ENCODE data around the gene RUVBL1.
A peak's percentile ranks its signal among the peaks of the same experiment; 100 is the strongest.
"Not testable (repeated sequence)": the region's sequence is repeated elsewhere in the genome, so short reads cannot be mapped to it uniquely, and the experiment has no call there.

Gene RUVBL1

DNA sequence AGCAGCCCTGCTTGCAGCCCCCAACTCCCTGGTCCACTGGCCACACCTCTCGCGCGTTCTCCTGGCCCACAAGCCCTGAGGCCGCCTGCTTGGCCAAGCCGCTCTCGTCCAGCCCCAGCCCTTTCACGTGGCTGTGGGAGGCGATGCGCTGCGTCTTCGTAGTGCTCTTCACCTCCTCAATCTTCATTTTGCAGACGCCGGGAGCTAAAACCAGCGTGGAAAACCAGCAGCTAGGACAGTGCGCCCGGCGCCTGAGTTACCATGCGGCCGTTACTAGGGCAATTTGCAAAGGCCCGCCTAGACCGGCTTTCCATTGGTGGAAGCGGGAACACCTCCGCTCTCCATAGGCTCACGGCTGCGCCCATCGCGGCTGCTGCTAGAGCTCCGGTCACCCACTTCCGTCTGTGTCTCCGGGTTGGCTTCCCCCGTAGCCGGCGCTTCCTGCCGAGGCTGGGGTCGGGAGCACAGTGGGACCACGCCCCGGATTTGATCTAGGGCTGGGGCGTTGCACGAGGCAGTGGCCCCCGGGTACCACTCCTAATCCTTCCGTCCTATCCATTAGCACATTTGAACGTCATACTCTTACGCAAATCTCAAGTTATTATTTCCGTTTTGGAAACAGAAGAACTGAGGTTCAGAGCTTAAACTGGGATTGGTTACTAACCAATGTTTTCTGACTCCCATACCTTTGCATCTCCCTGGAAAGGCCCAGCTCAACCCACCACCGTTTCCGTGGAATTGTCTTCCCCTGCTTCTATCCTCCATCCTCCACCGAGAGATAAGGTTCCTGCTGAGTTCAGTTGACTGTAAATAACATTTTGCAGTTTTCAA lies at the start of gene RUVBL1:
TSS of gene RUVBL1 (minus strand) at position 275 of the 831 bp plus-strand sequence. CDS start at position 187, 88 bp downstream.
- DNase-seq (ENCODE audit: low spot score): peak; percentile 98

DNA sequence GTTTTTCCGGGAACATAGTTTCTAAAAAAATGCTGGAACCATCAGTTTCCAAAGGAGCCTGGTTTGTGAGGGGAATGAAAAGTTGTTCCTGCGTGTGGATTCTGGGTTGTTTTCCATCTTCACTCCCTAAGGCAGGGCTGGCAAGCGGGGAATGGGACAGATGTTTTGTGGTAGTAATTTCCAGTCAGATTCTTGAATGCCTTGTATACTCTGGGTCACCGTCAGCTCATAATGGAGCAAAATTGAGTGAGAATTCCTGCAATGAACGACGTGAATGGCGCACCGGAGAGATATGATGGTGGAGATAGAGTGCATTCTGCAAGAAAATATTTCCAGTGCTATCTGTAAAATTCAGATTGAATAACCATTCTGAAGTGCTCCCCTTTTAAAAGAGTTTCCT lies 49.6 kb upstream of the RUVBL1 start:
- no peak for DNase-seq (ENCODE audit: low spot score)

DNA sequence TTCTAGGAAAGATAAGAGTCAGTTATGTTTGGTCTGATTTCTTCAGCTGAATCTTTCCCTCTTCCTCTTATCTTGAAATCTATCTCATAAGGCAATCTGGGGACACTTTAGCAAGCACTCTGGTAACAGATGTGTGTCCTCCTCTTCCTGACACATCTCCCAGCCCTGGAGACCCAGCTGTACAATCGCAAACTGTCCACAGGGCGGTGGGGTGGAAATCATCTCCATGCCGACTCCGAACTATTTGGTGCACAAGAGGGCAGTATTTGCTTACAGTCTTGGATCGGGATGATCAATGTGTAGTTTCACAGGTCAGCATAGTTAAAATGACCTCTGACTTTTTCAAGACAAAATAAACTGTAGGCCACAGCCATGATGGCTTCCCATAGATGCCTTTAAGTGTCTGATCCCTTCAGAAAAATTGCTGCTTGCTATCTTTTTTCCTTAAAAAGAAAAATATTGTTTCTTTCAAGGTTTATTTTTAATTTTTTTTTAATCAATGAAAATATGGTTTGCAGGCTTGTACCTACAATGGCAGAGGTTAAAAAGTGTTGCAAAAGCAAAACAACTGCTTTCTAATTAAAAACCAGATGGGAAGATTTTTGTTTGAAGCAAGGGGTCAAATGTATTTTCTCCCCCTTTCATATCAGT lies 47.4 kb upstream of the RUVBL1 start:
- DNase-seq (ENCODE audit: low spot score): peak; percentile 86

DNA sequence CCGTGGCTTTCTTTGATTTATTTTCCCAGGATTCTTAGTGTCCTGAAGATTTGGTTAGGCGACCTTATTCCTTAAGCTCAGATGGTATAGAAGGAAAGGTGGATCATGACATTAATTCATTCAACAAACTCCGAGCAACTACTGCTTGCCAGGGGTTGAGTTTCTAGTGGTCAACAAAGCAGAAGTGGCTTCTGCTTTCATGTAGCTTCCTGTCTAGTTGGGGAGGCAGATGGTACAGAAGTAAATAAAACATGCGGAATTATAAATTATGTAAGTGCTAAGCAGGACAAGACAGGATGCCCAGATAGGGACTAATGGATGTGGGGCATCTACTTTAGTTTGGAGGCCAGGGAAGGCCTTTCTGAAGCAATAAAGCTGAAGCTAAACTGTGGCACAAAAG lies 45.2 kb upstream of the RUVBL1 start:
- no peak for DNase-seq (ENCODE audit: low spot score)

DNA sequence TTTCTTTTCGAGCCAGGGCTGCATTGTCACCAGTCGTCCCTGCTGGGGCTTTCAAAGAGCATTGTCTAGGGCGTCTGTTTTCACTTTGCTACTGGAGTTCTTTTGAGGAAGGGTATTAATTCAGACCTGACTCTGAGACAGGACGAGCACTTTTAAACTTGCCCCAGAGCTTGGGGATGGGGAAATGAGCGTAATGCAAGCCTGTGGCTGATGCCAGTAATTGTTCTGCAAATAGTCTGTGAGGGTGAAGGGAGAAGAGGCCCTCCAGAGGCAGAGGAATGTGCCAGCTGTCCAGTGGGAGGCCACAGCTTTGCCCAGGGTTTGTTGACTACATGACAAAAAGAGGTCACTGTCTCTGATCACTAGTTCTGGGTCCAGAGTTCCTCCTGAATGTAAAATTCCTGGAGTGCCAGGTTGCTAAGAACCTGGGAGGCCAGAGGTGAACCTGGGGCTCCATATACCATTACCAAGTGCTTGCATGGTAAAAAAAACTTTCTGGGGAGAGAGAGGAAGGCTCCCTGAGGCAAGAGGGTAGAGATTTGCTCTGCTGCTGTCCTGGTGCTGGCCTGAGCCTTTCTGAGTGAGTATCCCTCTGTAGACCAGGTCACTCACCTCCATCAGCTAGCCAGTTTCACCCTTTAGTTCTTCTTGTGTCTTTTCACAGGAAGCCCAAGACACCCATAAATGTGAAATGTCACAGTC lies 44.5 kb upstream of the RUVBL1 start:
- no peak for DNase-seq (ENCODE audit: low spot score)

DNA sequence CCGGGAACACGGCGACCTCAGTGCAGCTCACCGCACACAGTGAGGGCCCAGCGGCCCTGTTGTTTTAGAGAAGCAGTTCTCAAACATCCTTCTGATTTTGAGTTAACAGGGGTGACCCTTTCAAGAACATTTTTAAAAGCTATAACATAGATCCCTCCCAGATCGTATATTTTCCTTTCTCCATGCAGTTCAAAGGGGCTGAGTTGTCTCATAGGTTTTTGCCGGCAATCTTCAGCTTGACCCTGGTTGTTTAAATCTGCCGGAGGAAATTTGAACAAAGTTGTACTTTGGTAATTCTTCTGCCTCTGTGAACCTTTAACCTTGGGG lies 44.0 kb upstream of the RUVBL1 start:
- DNase-seq (ENCODE audit: low spot score): no peak

DNA sequence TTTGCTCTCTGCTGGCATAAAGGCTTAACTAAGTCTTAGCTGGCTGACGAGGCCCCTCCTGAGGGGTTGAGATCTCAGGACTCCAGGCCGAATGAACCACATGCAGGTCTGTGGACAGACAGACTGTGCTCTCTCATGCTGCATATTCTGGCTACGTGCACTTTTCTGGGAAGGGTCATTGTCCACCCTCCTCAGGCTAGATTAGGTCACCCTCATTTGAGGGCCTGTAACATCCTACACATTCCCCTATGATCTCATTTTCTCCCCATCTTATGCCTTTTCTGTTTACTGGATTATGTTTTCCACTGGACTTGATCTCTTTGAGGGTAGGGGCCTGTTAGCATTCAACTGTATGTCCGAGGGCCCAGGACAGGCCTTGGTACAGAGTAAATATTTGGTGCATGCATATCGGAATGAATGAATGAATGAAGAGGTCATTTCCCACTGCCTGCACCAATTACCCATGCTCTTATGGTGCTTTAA lies 43.4 kb upstream of the RUVBL1 start:
- DNase-seq (ENCODE audit: low spot score): no peak

DNA sequence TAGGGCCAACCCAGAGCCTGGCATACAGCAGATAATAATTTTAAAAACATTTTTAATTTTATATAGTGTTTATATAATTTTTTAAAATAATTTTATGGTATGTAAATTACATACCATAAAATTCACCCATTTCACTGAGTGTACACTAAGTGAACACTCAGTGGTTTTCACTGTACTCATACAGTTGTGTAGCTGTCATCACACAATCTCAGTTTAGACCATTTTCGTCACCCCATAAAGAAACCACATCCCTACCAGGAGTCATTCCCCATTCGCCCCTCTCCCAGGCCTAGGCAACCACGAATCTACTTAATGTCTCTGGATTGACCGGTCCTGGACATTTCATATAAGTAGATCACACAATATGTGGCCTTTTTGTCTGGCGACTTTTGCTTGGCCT lies 39.8 kb upstream of the RUVBL1 start:
- DNase-seq (ENCODE audit: low spot score): no peak

DNA sequence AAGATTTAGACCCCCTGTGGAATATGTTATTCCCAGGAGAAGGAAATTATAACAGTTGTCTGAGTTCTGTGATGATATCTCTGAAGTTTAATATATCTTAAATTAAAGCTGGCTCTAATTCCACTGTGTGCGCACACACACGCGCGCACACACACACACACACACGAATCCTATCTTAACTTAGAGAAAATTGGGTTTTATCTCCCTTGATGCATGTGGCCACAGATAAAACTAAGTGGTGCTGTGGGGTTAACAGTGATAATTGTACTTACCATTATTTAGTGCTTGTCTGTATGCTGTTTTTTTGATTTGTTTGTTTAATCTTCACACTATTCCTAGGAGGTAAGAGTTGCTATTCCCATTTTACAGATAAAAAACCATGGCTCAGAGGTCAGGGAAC lies 37.0 kb upstream of the RUVBL1 start:
- DNase-seq (ENCODE audit: low spot score): no peak

DNA sequence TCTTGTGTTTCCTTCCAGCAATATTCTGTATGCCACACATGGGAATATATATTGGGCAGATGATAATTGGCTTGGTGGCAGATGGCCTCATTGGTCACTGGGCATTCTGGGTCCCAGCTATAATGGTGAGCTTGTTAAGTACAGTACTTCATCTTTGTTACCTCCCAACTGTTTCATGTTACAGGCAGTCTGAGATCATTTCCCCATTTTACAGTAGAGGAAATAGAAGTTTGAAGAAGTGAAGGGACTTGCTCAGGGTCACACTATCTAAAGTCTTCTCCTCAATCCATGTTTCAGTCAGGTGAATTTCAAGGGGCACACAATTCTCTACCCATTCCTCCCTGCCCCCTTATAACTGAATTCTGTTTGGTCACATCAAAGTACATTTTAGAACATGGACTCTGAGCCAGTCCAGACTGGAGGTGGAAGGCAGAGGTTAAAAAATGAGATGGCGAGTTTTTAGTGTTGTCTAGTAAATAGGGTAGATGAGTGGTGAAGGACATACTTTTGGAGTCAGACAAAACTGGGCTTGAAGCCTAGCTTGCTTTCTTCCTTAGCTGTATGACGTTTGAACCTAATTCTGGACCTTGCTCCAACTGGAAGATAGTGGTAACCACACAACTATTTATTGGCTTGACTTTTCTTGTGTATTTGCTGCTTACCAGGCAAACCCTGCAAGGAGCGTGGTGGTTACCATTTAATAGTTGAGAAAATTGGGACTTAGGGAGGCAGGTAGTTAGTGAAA lies 32.2 kb upstream of the RUVBL1 start:
- DNase-seq (ENCODE audit: low spot score): no peak

DNA sequence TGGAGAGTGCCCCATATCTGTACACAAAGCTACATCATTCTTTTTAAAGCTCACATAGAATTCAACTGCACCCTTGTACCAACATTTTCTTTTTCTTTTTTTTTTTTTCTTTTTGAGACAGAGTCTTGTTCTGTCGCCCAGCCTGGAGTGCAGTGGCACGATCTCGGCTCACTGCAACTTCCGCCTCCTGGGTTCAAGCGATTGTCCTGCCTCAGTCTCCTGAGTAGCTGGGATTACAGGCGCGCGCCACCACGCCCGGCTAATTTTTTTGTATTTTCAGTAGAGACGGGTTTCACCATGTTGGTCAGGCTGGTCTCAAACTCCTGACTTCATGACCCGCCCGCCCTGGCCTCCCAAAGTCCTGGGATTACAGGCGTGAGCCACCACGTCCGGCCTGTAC lies 30.7 kb upstream of the RUVBL1 start:
- not testable (repeated sequence) for DNase-seq (ENCODE audit: low spot score)

DNA sequence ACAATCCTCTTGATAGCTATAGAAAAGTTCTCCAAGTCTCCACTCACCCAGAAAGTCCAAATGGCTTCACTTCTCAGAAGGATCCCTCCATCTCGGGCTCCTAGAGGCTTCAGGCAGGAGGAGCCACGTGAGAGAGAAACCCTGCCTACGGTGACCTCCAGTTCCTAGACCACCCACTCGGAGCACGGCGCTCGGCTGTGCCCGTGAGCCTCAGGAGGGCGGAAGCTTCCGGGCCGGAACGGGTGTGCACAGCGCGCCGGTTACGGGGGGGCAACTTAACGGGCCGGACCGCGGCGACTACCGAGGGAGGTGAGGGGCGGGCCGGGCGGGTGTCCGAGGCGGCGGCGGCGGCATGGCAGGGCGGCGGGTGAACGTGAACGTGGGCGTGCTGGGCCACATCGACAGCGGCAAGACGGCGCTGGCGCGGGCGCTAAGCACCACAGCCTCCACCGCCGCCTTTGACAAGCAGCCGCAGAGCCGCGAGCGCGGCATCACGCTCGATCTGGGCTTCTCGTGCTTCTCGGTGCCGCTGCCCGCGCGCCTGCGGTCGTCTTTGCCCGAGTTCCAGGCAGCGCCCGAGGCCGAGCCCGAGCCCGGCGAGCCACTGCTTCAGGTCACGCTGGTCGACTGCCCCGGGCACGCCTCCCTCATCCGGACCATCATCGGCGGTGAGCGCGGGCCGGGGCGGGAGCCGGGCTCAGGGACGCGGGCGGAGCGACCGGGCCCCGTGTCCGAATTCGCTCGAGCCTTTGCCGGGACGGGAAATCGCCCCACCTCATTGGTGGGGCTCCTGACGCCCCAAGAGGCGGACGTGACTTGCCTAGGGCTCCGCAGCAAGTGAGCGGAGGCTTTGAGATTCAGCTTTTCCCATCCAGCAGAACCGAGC lies 29.8 kb upstream of the RUVBL1 start, which contains the start of gene EEFSEC:
TSS of gene EEFSEC (plus strand) at position 326 of the 886 bp plus-strand sequence. CDS start at position 353, 27 bp downstream.
- peak; percentile 75 for DNase-seq (ENCODE audit: low spot score)

DNA sequence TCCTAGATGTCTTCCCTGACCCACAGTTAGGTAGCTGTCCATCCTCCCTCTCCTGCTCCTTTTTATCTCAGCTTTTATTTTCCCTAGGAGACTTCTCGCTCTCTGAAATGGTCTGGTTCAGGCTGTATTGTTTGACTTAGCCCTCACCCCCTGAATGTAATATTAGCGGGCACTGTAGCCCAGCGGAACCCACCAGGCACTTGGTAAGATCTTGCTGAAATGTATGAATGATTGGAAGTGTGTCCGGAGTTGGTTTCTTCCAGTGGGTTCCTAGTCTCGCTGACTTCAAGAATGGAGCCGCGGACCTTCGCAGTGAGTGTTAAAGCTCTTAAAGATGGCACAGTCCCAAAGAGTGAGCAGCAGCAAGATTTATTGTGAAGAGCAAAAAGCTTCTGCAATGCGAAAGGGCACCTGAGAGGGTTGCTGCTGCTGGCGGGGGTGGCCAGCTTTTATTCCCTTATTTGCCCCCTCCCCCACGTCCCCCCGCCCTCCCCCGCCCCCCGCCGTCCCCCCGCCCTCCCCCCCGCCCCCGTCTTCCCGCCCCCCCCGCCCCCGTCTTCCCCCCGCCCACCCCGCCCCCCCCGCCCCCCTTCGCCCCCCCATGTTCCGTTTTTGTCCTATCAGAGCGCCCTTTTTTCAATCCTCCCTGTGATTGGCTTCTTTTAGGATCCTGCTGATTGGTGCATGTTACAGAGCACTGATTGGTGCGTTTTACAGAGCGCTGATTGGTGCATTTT lies 29.0 kb upstream of the RUVBL1 start:
- no peak for DNase-seq (ENCODE audit: low spot score)

DNA sequence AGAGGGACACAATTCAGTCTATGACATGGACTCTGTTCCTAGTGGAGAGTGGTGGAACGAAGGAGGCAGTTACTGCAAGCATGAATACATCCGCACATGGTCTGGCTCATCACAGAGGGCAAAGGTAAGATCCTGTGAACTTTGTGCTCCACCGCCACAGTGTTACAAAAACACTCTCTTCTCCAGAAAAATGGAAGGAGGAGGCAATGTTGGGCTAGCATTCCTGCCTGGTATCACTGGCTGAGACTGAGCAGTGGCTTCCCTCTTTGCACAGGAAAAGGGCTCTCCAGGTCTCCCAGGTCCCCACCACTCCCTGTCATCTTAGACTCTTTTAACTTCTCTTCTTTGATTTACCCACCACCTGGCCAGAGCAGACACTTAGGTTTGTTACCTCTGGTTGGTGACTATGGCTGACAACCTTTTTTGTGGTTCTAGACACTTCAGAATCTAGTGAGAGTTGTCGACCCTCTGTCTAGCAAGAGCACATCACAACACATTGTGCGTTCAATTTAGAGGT lies 28.2 kb upstream of the RUVBL1 start:
- no peak for DNase-seq (ENCODE audit: low spot score)

DNA sequence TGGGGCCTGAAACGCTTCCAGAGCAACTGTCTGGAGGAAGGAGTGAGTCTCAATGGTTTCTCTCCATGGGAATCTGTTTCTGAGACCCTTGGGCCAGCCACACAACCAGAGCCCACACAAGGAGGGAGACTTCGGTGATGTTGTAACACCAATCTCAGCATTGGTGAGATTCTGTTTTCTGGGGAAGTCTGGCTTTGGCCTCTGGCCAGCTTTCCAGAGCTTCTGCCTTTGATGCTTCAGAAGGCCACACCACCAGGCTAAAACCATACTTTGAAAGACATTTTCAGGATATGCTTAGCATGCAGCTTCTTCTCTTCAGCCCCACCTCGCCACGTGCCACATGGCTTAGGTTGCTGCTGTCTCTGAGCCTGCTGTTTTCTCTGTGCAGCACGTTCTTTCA lies 26.0 kb upstream of the RUVBL1 start:
- DNase-seq (ENCODE audit: low spot score): no peak

DNA sequence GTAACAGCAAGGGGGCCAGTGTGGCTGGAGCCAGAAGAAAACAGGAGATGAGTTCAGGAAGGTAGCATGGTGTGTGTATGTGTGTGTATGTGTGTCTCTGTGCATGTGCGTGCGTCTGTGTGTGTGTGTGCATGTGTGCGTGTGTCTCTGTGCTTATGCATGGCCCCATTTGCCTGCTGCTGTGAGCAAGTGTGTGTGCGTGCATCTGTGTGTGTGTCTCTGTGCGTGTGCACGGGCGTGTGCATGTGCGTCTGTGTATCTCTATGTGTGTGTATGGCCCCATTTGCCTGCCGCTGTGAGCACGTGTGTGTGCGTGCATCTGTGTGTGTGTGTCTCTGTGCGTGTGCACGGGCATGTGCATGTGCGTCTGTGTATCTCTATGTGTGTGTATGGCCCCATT lies 22.6 kb upstream of the RUVBL1 start:
- no peak for DNase-seq (ENCODE audit: low spot score)

DNA sequence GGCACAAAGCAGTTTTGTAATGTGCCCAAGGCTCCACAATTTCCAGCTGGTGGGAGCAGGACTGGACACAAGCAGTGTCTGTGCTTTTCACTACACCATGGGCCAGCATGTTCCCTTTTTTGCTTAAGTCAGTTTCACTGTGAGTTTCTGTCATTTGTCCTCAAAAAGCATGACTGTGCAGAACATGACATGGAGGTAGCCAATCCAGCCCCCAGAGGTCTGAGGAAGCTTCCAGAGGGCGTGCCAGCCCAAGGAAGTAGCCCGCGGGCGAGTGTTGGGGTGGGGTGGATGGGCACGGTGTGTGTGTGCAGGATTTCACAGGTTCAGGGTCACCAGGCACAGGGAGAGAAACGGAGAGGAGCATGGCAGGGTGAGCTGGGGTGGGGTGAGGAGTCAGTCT lies 21.7 kb upstream of the RUVBL1 start:
- DNase-seq (ENCODE audit: low spot score): peak; percentile 56

DNA sequence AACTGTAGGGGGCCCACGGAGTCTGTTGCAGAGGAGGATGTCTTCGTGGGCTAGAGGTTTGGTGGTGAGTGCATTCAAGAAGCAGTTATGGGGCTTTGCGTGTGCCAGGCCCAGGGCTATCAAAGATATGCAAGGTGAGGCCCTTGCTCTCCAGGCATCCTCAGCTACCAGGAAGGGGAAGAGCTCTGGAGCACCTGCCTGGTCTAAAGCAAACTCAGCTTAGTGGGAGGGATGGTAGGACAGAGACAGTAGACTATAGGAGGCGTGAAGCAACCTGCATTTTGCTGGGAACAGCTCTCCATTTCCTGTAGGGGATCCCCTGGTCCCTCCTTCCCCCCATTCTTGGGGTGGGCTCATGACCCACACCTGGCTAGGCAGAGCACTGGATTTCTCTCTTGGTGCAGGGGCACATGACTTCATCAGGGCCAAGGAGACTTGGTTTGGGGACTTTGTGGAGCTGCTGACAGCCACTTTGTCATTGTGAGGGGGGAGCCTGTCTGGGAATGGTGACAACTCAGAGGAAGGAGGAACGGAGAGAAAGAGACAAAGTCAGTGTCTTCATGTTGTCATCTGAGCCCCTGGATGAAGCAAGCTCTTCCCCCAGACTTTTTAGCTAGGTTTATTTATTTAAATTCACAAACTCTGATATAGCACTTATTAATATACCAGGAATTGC lies 21.0 kb upstream of the RUVBL1 start:
- DNase-seq (ENCODE audit: low spot score): no peak

DNA sequence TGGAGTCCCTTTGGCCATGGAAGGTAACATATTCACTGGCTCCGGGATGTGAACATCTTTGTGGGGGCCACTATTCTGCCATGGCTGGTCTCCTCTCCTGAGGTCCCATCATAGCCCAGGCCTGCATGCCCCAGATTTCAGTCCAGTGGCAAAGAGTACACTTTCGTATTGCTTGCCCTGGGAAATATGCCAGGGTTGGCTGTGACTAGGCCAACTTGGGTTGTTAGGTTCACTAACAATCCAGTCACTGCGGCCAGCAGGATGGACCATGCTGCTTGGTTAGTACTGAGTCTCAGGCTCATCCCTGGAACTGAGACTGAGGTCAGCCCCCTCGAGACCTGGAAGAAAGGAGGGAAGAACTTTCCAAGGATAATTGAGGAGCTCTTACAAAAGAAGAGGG lies 19.9 kb upstream of the RUVBL1 start:
- DNase-seq (ENCODE audit: low spot score): no peak

All from Ammon's horn (tissue), 1 donor.